ENCODE measurements around the gene CD151. TPM values are rescaled to one million over a fixed set of nuclear protein-coding genes. Genes with fewer than 3 reads are reported as not detected.

CD151 gene
- total and polyA plus RNA-seq, 4 donors: 31.6 to 264 (median 124) TPM

- peak overlapping the region in 1 of 2 donors; percentile 22 for H3K9ac ChIP-seq (ENCODE audit: low read depth in 1 of 2, low read length in 2 of 2)
- 34% methylated on average over 38 of the region's 38 CpGs for WGBS
- peaks cover 0 to 11% (median 6%) of the 10 kb centered on the region in 4 donors for H3K36me3 ChIP-seq (ENCODE audit: control insufficient read depth in 4 of 4, insufficient read depth in 3 of 4, low read depth in 1 of 4, low read length in 3 of 4)
- DNase-seq (ENCODE audit: low spot score): no peak
- peak overlapping the region; percentile 45 to 83 (median 77) for H3K4me3 ChIP-seq (ENCODE audit: low read depth in 1 of 3, low read length in 3 of 3)
- H3K9me3 ChIP-seq (ENCODE audit: control insufficient read depth in 4 of 4, low read length in 3 of 4): no peaks in the 10 kb centered on the region
- H3K4me1 ChIP-seq (ENCODE audit: control insufficient read depth in 4 of 4, insufficient read depth in 4 of 4, low read length in 3 of 4): peaks cover 11 to 47% (median 29%) of the 10 kb centered on the region in 4 donors
- TF ChIP-seq YY1 (IDR thresholded peaks at IDR 0.05) (no peak), HNF4G (IDR thresholded peaks at IDR 0.05) (no peak), RAD21 (IDR thresholded peaks at IDR 0.05) (no peak), HNF4A (conservative IDR thresholded peaks at IDR 0.05) (no peak), JUND (IDR thresholded peaks at IDR 0.05) (no peak), FOXA1 (IDR thresholded peaks at IDR 0.05) (no peak), CTCF (IDR thresholded peaks at IDR 0.05; ENCODE audit: low read depth, low read length, missing input control) (no peak), GABPA (IDR thresholded peaks at IDR 0.05 in 1 of 2, conservative IDR thresholded peaks at IDR 0.05 in 1 of 2) (no peak), SP1 (IDR thresholded peaks at IDR 0.05) (no peak), RXRA (IDR thresholded peaks at IDR 0.05) (no peak), EGR1 (IDR thresholded peaks at IDR 0.05; ENCODE audit: low read depth in 2 of 2) (no peak), REST (IDR thresholded peaks at IDR 0.05) (no peak), ZBTB33 (IDR thresholded peaks at IDR 0.05) (no peak), NR2F2 (IDR thresholded peaks at IDR 0.05) (no peak), ATF3 (IDR thresholded peaks at IDR 0.05) (no peak), TAF1 (conservative IDR thresholded peaks at IDR 0.05) (no peak), FOXA2 (IDR thresholded peaks at IDR 0.05) (no peak), MAX (IDR thresholded peaks at IDR 0.05) (no peak)
- H3K27ac ChIP-seq (ENCODE audit: low read depth in 1 of 2, low read length in 2 of 2): peak overlapping the region; percentile 97 to 98
- H3K27me3 ChIP-seq (ENCODE audit: control insufficient read depth in 4 of 4, insufficient read depth in 4 of 4, low read length in 3 of 4): no peaks in the 10 kb centered on the region
Measured at GRCh38 chr11:794766-795633, 37.8 kb upstream of the CD151 start.

Data from liver (tissue), 9 donors.